Epithelial cell of esophagus (primary cell): ENCODE measurements around the gene LRRC42.

Experiments used
- DNase-seq: peaks from one replicate; pipeline ENCODE4 v3.0.0; 2010; ENCODE audit warnings: low read depth
- H3K4me3 ChIP-seq: 2 replicates; pipeline ENCODE4 v1.5.1; 2011; ENCODE audit warnings: mild to moderate bottlenecking, low read length, control low read depth
- TF ChIP-seq, protein P1 (sequence below): IDR thresholded peaks from 2 replicates; pipeline ENCODE4 v1.5.1; 2011; ENCODE audit warnings: low read depth, mild to moderate bottlenecking, low read length, control low read depth, inconsistent platforms; ENCODE audit not compliant: insufficient read depth; ENCODE audit errors: missing control alignments

LRRC42 gene

DNA sequence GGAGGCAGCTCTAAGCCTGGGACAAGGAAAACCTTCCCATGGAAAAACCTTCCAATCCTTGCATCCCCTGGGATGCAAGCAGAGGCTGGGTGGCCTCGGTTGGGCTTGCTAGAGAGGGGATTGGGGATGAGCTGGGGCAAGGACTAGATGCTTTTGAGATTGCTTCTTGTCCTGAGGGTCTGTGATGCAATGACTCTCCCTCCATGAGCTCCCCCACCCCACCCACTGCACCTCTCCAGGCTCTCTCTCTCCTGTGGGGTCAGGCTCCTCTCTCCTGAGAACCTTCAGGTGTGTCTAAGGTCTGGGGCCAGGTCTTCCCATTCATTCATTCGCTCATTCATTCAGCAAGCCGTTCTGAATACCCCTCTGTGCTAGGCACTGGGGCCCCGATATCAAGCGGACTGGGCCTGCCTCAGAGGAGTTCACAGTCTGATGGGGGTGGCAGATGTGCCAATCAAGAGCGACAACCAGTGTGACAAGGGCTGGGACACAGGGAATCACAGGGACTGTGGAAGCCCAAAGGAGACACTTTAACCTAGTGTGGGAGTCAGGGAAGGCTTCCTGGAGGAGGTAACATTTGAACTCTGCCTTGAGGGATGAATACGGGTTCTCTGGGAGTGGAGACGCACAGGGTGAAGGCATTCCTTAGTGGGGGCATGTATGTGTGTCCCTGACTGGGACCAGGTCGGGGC, 65.3 kb downstream of the LRRC42 start:
- TF ChIP-seq, protein P1, sequence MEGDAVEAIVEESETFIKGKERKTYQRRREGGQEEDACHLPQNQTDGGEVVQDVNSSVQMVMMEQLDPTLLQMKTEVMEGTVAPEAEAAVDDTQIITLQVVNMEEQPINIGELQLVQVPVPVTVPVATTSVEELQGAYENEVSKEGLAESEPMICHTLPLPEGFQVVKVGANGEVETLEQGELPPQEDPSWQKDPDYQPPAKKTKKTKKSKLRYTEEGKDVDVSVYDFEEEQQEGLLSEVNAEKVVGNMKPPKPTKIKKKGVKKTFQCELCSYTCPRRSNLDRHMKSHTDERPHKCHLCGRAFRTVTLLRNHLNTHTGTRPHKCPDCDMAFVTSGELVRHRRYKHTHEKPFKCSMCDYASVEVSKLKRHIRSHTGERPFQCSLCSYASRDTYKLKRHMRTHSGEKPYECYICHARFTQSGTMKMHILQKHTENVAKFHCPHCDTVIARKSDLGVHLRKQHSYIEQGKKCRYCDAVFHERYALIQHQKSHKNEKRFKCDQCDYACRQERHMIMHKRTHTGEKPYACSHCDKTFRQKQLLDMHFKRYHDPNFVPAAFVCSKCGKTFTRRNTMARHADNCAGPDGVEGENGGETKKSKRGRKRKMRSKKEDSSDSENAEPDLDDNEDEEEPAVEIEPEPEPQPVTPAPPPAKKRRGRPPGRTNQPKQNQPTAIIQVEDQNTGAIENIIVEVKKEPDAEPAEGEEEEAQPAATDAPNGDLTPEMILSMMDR: no peak
- DNase-seq: no peak
- H3K4me3 ChIP-seq: no peak overlapping the region

DNA sequence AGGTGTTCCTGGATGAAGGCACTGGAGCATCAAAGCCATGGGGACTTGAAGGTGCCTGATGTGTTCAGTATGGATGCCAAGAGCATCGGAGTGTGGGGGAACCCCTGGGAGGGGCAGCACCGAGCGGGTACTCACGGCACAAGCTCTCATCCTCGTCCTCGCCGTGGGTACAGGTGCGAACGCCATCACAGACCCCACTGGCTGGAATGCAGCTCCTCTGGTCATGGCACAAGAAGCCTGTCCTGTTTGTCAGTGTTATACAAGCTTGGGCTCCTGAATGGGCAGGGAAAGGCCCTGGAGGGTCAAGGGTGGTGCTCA, 65.8 kb downstream of the LRRC42 start:
- TF ChIP-seq, protein P1: no peak
- H3K4me3 ChIP-seq: no peak overlapping the region
- no peak for DNase-seq

DNA sequence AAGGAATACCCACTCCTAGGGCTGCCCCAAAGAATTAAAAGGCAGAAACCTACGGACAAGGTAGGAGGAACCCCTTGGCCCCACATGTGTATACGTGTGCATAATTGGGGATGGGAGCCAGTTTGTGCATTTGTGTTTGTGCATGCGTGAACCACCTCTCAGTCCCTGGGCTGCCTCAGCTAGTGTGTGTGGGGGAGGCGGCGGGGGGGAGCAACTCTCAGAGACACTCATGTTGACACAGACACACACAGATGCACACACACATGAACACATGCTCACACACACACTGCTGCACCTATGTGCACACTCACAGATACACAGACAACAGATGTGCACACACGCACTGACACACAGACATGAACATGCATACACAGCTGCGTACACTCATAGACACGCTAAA, 66.7 kb downstream of the LRRC42 start:
- no peak for DNase-seq
- H3K4me3 ChIP-seq: no peak overlapping the region
- TF ChIP-seq, protein P1: no peak

DNA sequence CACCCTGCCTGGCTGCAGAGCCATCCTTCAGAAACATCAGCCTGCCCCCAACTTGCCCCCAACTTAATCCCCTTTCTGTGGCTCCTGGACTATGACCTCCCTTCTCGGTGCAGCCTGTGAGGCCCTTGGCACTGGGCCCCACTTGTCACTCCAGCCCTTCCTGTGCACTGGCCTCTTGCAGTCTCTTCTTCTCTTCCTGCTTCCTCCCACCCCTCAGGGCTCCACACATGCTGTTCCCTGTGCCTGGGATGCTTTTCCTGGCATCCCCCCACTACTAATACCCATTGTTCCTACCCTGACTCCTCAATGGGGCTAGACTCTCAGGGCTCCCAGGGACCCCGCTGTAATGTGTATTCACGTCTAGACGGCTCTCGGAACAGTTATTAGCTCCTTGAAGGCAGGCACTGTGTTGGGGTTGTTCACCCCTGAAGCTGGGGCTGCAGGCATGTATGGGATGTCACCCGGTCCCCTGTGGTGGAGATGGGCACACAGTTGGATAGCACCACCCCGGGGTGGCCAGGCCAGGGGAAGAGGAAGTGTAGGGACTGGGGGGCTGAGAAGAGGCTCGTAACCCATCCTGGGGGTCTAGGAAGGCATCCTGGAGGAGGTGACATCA, 67.4 kb downstream of the LRRC42 start:
- DNase-seq: no peak
- TF ChIP-seq, protein P1: no peak
- no peak overlapping the region for H3K4me3 ChIP-seq

DNA sequence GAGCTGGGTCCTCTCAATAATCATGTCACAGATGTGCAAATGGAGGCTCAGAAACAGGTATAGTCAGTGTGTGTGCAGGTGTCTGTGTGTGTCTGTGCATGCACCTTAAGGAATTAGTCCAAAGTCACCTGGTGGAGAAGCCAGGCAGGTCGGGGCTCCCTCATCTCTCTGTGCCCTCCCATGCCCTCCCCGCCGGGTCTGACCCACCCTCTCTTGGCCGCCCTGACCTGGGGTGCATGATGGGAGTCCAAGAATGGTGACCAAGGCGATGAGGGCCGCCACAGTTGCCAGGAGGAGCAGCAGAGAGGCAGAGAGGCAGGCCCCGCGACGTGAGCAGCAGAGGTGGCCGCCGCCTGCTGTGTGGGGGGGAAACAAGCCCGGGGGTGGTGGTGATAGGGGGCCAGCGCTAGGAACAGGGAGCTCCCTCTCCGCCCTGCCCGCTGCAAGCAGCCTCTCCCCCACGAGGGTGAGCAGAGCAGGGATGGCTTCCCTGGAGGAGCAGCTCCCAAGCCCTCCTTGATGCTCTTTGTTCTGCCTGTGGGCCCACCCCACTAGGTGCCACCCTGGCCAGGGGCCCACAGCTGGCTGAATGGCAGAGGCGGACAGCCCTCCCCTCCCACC, 68.0 kb downstream of the LRRC42 start:
- TF ChIP-seq, protein P1: no peak
- no peak for DNase-seq
- H3K4me3 ChIP-seq: no peak overlapping the region

DNA sequence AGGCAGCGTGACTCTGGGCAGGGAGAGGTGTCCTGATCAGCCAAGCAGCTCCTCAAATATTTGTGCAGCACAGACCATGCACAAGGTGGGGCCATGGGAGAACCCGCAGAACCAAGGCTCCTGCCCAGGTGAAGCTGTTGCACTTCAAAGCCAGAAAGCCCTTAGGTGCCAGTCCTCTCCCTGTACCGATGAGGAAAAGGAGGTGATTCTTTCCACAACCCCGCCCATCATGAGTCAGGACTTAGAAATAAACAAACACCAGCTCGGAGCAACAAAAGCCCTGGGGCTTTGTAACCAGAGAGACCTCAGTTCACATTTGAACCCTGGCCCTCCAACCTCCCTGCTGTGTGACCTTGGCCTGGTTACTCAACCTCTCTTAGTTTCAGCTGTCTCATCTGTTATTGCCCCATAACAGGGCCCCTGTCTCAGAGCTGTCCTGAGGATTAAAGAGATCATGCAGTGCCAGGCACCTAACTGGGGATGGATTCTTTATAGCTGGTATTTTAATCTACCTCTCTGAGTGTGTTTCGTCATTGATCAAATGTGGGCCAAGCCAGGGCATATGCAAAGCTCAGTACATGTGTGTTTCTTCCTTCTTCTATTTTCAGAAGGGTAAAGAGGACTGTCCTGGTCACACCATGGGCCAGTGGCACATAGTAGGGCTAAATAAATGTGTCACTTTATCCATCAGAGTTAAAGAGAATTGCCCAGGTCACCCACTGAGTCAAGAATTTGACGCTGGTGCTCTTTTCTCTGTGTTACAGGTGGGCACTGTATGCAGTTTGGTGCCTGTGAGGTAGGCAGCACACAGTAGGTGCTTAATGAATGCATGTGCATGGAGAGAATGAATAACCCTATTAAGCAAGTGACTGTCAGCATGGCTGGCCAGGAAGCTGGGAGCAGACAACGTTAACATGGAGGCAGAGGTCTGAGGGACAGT, 70.5 kb downstream of the LRRC42 start:
- peak; percentile 94 for DNase-seq

More for the DNA sequence above, 70.5 kb downstream of the LRRC42 start:
- TF ChIP-seq, protein P1: no peak
- H3K4me3 ChIP-seq: no peak overlapping the region
